Brain pericyte (primary cell): Measurements from ENCODE around the gene ZFYVE9.
"Not testable (repeated sequence)": the region's sequence is repeated elsewhere in the genome, so short reads cannot be mapped to it uniquely, and the experiment has no call there.

Source experiments
- DNase-seq: peaks from one replicate; pipeline ENCODE4 v3.0.0-alpha.2; 2012; ENCODE audit warnings: low read depth, low spot score

Gene ZFYVE9

GRCh38 chr1:52141513-52142219, at the start of gene ZFYVE9:
Gene ZFYVE9 (plus strand): TSS chr1:52142089. CDS start chr1:52233207, 91,118 bp downstream.
- DNase-seq = no peak

- DNase-seq = not testable (repeated sequence)
Measured at GRCh38 chr1:52094300-52094699, 47.6 kb upstream of the ZFYVE9 start.

GRCh38 chr1:52096216-52096615, 45.7 kb upstream of the ZFYVE9 start:
- no peak for DNase-seq

- no peak for DNase-seq
Measured at GRCh38 chr1:52098139-52098871, 43.6 kb upstream of the ZFYVE9 start.

GRCh38 chr1:52102336-52103013, 39.4 kb upstream of the ZFYVE9 start:
- DNase-seq = no peak

GRCh38 chr1:52111492-52111891, 30.4 kb upstream of the ZFYVE9 start:
- no peak for DNase-seq

- no peak for DNase-seq
Measured at GRCh38 chr1:52112489-52112888, 29.4 kb upstream of the ZFYVE9 start.

GRCh38 chr1:52119301-52120079, 22.4 kb upstream of the ZFYVE9 start:
- no peak for DNase-seq

- DNase-seq = no peak
Measured at GRCh38 chr1:52122384-52122783, 19.5 kb upstream of the ZFYVE9 start.

GRCh38 chr1:52123622-52124021, 18.3 kb upstream of the ZFYVE9 start:
- no peak for DNase-seq

GRCh38 chr1:52125736-52126359, 16.0 kb upstream of the ZFYVE9 start:
- DNase-seq = no peak

- DNase-seq = peak; percentile 33
Measured at GRCh38 chr1:52127181-52128180, 14.4 kb upstream of the ZFYVE9 start.

- DNase-seq = peak; percentile 30
Measured at GRCh38 chr1:52139817-52140540, 1.9 kb upstream of the ZFYVE9 start.

GRCh38 chr1:52140633-52141512, 1.0 kb upstream of the ZFYVE9 start:
- no peak for DNase-seq

GRCh38 chr1:52142220-52143183, 613 bp downstream of the ZFYVE9 start:
- DNase-seq = no peak

- no peak for DNase-seq
Measured at GRCh38 chr1:52145137-52145536, 3.2 kb downstream of the ZFYVE9 start.

GRCh38 chr1:52150445-52150844, 8.6 kb downstream of the ZFYVE9 start:
- DNase-seq = not testable (repeated sequence)
